SU-DHL-6 (cell line): ENCODE data around the gene HMG20A.

Experiments used
- H2AFZ ChIP-seq: fragments of 200-600 bp; sonication (generic); 2 replicates; pipeline ENCODE4 v1.6.1; 2014; ENCODE audit warnings: low read depth, mild to moderate bottlenecking, moderate library complexity, mixed read lengths, antibody characterized with exemption, low read length; ENCODE audit not compliant: severe bottlenecking
- H3F3A ChIP-seq: fragments of 200-600 bp; shearing (Covaris generic); 2 replicates; pipeline ENCODE4 v1.6.0; 2016; ENCODE audit warnings: antibody characterized with exemption, mild to moderate bottlenecking; ENCODE audit not compliant: insufficient read depth
- H3K27ac ChIP-seq: fragments of 200-600 bp; sonication (generic); 2 replicates; pipeline ENCODE4 v1.5.1; 2016; ENCODE audit warnings: low read depth, mild to moderate bottlenecking, low read length, moderate library complexity, mixed read lengths
- H3K27me3 ChIP-seq: fragments of 200-600 bp; sonication (generic), shearing (Covaris generic); 2 replicates; pipeline ENCODE4 v1.6.0; 2014; ENCODE audit warnings: mild to moderate bottlenecking, low read length
- H3K36me3 ChIP-seq: fragments of 200-600 bp; sonication (generic); 2 replicates; pipeline ENCODE4 v1.6.1; 2014; ENCODE audit warnings: mild to moderate bottlenecking, low read length, mixed read lengths
- H3K4me2 ChIP-seq: fragments of 300-600, 200-600 bp; shearing (Covaris generic), sonication (generic); 2 replicates; pipeline ENCODE4 v1.6.0; 2014; ENCODE audit warnings: low read length, low read depth, mild to moderate bottlenecking; ENCODE audit not compliant: poor library complexity, severe bottlenecking
- H3K4me3 ChIP-seq: fragments of 200-600 bp; sonication (generic); 2 replicates; pipeline ENCODE4 v1.5.1; 2014; ENCODE audit warnings: antibody characterized with exemption, low read length, mild to moderate bottlenecking, mixed read lengths; ENCODE audit not compliant: insufficient read depth, poor library complexity, severe bottlenecking
- H3K79me2 ChIP-seq: fragments of 200-600 bp; sonication (generic); 2 replicates; pipeline ENCODE4 v1.6.1; 2014; ENCODE audit warnings: mild to moderate bottlenecking, low read length, moderate library complexity; ENCODE audit not compliant: insufficient read depth
- H3K9ac ChIP-seq: fragments of 200-600 bp; sonication (generic); 2 replicates; pipeline ENCODE4 v1.7.0; 2014; ENCODE audit warnings: mild to moderate bottlenecking, low read length
- H3K9me2 ChIP-seq: fragments of 200-600 bp; sonication (generic); replicated peaks from 2 replicates; pipeline ENCODE4 v1.6.1; 2014; ENCODE audit warnings: low read length; ENCODE audit not compliant: insufficient read depth
- H3K9me3 ChIP-seq: fragments of 200-600 bp; sonication (generic); 2 replicates; pipeline ENCODE4 v1.6.1; 2014; ENCODE audit warnings: low read length, mixed read lengths; ENCODE audit not compliant: insufficient read depth
- H4K20me1 ChIP-seq: fragments of 200-600 bp; sonication (generic); 2 replicates; pipeline ENCODE4 v1.6.1; 2014; ENCODE audit warnings: low read depth, mild to moderate bottlenecking, antibody characterized with exemption, low read length, moderate library complexity, mixed read lengths
- EZH2phosphoT487 ChIP-seq: fragments of 200-600 bp; sonication (generic), shearing (Covaris generic); conservative IDR thresholded peaks from 2 replicates; pipeline ENCODE4 v1.6.1; 2018; ENCODE audit warnings: mild to moderate bottlenecking, antibody characterized with exemption, low read length, moderate library complexity, mixed read lengths
- TF ChIP-seq, protein P1 (sequence below): fragments of 200-600 bp; sonication (generic); IDR thresholded peaks from one replicate; pipeline ENCODE4 v1.5.1; 2017; ENCODE audit warnings: antibody characterized with exemption, mild to moderate bottlenecking, low read length, moderate library complexity; ENCODE audit not compliant: insufficient read depth, poor library complexity, severe bottlenecking

Gene HMG20A

DNA sequence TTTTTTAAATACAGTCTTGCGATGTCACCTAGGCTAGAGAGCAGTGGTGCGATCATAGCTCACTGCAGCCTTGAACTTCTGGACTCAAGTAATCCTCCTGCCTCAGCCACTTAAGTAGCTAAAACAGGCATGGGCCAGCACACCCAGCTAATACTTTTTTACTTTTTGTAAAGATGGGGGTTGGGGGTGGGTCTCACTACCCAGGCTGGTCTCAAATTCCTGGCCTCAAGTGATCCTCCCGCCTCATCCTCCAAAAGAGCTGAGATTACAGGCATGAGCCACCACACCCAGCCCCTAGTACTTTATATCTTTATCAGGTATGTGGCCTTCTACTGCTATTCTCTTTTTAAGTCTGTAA lies 9.1 kb upstream of the HMG20A start:
- Histone ChIP-seq H3K79me2 (no peaks in the 10 kb centered on the region), H3K9ac (no peak overlapping the region), H3K36me3 (no peaks in the 10 kb centered on the region), H3K27me3 (no peaks in the 10 kb centered on the region), H3F3A (0 out of 2 replicates have a peak, but pooled peaks cover 5% of the 10 kb centered on the region), H4K20me1 (peaks cover 13% of the 10 kb centered on the region; the same call in 1 of the 2 replicates), H2AFZ (no peak overlapping the region), H3K9me3 (no peaks in the 10 kb centered on the region), H3K4me2 (no peak overlapping the region), H3K4me3 (no peak overlapping the region), H3K27ac (no peak overlapping the region), H3K9me2 (no peaks in the 10 kb centered on the region)
- TF ChIP-seq, protein P1, sequence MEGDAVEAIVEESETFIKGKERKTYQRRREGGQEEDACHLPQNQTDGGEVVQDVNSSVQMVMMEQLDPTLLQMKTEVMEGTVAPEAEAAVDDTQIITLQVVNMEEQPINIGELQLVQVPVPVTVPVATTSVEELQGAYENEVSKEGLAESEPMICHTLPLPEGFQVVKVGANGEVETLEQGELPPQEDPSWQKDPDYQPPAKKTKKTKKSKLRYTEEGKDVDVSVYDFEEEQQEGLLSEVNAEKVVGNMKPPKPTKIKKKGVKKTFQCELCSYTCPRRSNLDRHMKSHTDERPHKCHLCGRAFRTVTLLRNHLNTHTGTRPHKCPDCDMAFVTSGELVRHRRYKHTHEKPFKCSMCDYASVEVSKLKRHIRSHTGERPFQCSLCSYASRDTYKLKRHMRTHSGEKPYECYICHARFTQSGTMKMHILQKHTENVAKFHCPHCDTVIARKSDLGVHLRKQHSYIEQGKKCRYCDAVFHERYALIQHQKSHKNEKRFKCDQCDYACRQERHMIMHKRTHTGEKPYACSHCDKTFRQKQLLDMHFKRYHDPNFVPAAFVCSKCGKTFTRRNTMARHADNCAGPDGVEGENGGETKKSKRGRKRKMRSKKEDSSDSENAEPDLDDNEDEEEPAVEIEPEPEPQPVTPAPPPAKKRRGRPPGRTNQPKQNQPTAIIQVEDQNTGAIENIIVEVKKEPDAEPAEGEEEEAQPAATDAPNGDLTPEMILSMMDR, result no peak
- no peak for TF ChIP-seq EZH2phosphoT487

- no peak overlapping the region for H3K27ac ChIP-seq
- TF ChIP-seq EZH2phosphoT487, result no peak
- TF ChIP-seq, protein P1, result no peak
These were observed 7.6 kb upstream of the HMG20A start for GRCh38 chr15:77412972-77413698.

GRCh38 chr15:77413699-77414349 lies 6.9 kb upstream of the HMG20A start:
- Histone ChIP-seq H3K9me2 (no peaks in the 10 kb centered on the region), H3K9ac (no peak overlapping the region), H3K27me3 (no peaks in the 10 kb centered on the region), H3K36me3 (no peaks in the 10 kb centered on the region), H4K20me1 (peaks cover 13% of the 10 kb centered on the region; the same call in 1 of the 2 replicates), H3K27ac (no peak overlapping the region), H2AFZ (no peak overlapping the region), H3K4me3 (no peak overlapping the region), H3K4me2 (no peak overlapping the region), H3K79me2 (peaks cover 2% of the 10 kb centered on the region; the same call in 1 of the 2 replicates), H3F3A (0 out of 2 replicates have a peak, but pooled peaks cover 5% of the 10 kb centered on the region), H3K9me3 (no peaks in the 10 kb centered on the region)
- TF ChIP-seq EZH2phosphoT487, result no peak
- TF ChIP-seq, protein P1, result no peak

More at GRCh38 chr15:77412972-77413698, 7.6 kb upstream of the HMG20A start:
- H3K79me2 ChIP-seq, result no peaks in the 10 kb centered on the region
- no peak overlapping the region for H3K4me3 ChIP-seq
- H4K20me1 ChIP-seq, result peaks cover 13% of the 10 kb centered on the region; the same call in 1 of the 2 replicates
- H3K36me3 ChIP-seq, result no peaks in the 10 kb centered on the region
- no peak overlapping the region for H2AFZ ChIP-seq
- no peaks in the 10 kb centered on the region for H3K27me3 ChIP-seq
- H3K4me2 ChIP-seq, result no peak overlapping the region
- no peaks in the 10 kb centered on the region for H3K9me2 ChIP-seq
- H3K9ac ChIP-seq, result no peak overlapping the region
- H3F3A ChIP-seq, result 0 out of 2 replicates have a peak, but pooled peaks cover 5% of the 10 kb centered on the region
- H3K9me3 ChIP-seq, result no peaks in the 10 kb centered on the region
